ENCODE data around the gene ZNF750. TPM values are rescaled to one million over a fixed set of nuclear protein-coding genes. Genes with fewer than 3 reads are reported as not detected.
A peak's percentile ranks its signal among the peaks of the same experiment; 100 is the strongest.

ZNF750 gene
- total RNA-seq, 6 experiments from 2014 or later: not detected

DNA sequence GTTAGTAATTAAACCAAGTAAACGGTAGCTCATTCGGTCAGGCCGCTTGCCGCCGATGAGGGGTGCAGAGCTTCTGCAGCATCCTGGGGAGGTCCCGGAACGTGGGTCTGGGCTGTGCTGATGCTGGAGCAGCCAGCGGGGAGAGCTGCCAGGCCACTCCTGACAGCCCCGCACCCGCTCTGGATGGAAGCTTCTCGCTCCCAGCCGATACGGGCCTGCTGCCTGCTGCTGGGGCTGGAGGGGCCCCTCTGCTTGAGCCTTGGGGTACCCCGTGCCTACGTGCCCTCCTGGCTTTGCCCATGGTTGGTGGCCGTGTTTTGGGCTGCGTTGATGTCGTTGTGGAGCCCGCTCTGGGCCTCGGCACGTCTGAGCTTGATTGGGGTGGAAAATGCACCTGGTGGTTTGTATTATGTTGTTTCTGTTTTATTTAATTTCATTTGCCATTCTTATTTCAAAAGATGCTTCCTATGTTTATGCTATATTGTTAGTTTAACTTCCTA, 41.6 kb upstream of the ZNF750 start:
- DNase-seq (peak in 1 of 3 donors; percentile 51), ATAC-seq (no peak)
- TF ChIP-seq, protein P1, sequence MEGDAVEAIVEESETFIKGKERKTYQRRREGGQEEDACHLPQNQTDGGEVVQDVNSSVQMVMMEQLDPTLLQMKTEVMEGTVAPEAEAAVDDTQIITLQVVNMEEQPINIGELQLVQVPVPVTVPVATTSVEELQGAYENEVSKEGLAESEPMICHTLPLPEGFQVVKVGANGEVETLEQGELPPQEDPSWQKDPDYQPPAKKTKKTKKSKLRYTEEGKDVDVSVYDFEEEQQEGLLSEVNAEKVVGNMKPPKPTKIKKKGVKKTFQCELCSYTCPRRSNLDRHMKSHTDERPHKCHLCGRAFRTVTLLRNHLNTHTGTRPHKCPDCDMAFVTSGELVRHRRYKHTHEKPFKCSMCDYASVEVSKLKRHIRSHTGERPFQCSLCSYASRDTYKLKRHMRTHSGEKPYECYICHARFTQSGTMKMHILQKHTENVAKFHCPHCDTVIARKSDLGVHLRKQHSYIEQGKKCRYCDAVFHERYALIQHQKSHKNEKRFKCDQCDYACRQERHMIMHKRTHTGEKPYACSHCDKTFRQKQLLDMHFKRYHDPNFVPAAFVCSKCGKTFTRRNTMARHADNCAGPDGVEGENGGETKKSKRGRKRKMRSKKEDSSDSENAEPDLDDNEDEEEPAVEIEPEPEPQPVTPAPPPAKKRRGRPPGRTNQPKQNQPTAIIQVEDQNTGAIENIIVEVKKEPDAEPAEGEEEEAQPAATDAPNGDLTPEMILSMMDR (IDR thresholded peaks at IDR 0.05): no peak
- TF ChIP-seq POLR2A (IDR thresholded peaks at IDR 0.05): no peak
- Histone ChIP-seq H3K4me1 (peaks cover 0 to 4% (median 0%) of the 10 kb centered on the region in 4 donors), H3K4me3 (no peak overlapping the region), H3K36me3 (no peaks in the 10 kb centered on the region), H3K27me3 (no peaks in the 10 kb centered on the region), H3K27ac (no peak overlapping the region), H3K9me3 (no peaks in the 10 kb centered on the region)
- intact Hi-C loops (cut with DNase I): no loop called here
- WGBS (ENCODE audit: insufficient coverage, low coverage, low lambda C conversion rate, missing lambda C conversion rate): no CpG with 5 or more reads among the region's 21 CpGs

DNA sequence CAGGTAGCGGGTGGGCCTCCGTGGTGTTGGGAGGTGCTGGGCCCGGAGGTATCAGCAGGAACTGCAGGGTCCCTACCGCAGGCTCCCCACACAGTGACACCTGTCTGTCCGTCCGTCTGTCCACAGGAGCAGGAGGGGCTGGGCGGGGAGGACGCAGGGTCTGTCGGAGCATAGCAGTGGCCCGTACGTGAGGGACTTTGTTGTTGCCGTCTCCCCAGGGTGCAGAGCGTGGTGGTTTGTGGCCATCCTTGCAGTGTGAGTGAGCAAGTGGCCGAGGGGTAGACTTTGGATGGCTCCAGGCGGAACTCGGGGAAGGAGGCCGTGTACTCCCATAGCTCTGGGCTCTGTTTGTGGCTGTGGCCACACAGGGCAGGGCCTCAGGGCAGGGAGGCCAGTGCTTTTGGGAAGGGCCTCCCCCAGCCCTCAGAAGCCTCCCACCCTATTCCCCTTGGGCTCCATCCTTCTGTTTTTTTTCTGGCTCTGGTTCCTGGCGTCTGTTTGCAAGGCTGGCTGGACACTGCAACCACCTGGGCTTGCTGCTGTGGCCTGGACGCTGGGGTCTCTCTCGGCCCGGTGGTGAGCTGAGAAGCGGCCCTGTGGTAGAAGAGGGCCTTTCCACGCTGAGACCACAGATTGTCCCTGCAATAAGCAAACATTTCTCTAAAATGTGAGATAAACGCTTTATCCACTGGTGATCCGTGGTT, 41.0 kb upstream of the ZNF750 start:
- peak in 1 of 3 donors; percentile 49 for DNase-seq
- Histone ChIP-seq H3K4me1 (peaks cover 0 to 4% (median 0%) of the 10 kb centered on the region in 4 donors), H3K9me3 (no peaks in the 10 kb centered on the region), H3K4me3 (no peak overlapping the region), H3K36me3 (no peaks in the 10 kb centered on the region), H3K27me3 (no peaks in the 10 kb centered on the region), H3K27ac (no peak overlapping the region)
- intact Hi-C loops (cut with DNase I): no loop called here
- WGBS (ENCODE audit: insufficient coverage, low coverage, low lambda C conversion rate, missing lambda C conversion rate): 96% methylated on average over 8 of the region's 25 CpGs
- TF ChIP-seq, protein P1 (IDR thresholded peaks at IDR 0.05): no peak
- TF ChIP-seq POLR2A (IDR thresholded peaks at IDR 0.05): no peak
- ATAC-seq: no peak

DNA sequence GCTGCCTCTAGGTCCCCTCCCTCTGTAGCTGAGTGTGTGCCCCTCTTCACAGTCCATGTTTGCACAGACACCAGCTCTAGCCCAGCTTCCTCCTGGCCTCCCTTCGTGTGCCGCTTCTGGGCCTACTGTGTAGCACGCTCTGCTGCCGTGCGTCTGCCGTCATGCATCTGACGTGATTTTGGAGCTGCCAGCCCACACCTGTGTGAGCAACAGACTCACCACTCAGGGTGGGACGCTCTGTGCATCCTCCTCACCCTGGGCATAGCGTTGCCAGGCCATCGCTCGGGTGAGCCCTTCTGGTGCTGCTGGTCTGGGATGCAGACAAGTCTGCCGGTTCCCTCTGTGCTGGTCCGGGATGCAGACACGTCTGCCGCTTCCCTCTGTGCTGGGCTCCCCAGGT, 39.4 kb upstream of the ZNF750 start:
- DNase-seq: peak in 1 of 3 donors; percentile 33
- ATAC-seq: no peak
- H3K27me3 ChIP-seq: no peaks in the 10 kb centered on the region
- TF ChIP-seq, protein P1 (IDR thresholded peaks at IDR 0.05): no peak
- no peak for TF ChIP-seq POLR2A (IDR thresholded peaks at IDR 0.05)
- H3K4me3 ChIP-seq: no peak overlapping the region
- WGBS (ENCODE audit: insufficient coverage, low coverage, low lambda C conversion rate, missing lambda C conversion rate): 98% methylated on average over 7 of the region's 15 CpGs
- no peaks in the 10 kb centered on the region for H3K9me3 ChIP-seq
- no peaks in the 10 kb centered on the region for H3K36me3 ChIP-seq
- peaks cover 0 to 4% (median 0%) of the 10 kb centered on the region in 4 donors for H3K4me1 ChIP-seq
- intact Hi-C loops (cut with DNase I): no loop called here
- H3K27ac ChIP-seq: no peak overlapping the region

DNA sequence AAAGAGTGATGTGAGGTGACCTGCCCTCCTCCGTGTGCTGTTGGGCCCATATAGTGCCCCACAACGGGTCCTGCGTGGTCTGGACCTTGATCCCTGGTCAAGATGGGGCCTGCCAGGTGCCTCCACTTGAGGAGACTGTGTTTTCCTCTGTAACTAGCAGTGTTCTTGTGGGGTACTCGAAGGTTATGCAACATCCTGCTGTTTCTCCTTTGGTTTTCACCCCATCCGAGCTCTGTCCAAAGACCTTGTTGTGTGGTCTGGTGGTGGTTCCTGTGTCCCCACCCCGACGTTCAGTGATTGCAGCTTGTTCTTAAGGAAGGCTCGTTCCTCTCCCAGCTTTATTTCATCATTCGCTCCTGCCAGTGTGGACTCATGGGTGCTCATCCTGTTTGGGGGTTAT, 38.7 kb upstream of the ZNF750 start:
- H3K4me3 ChIP-seq: no peak overlapping the region
- intact Hi-C loops (cut with DNase I): no loop called here
- no peak overlapping the region for H3K27ac ChIP-seq
- ATAC-seq (no peak), DNase-seq (no peak)
- no peaks in the 10 kb centered on the region for H3K27me3 ChIP-seq
- H3K9me3 ChIP-seq: no peaks in the 10 kb centered on the region
- H3K4me1 ChIP-seq: peaks cover 0 to 4% (median 0%) of the 10 kb centered on the region in 4 donors
- no peak for TF ChIP-seq POLR2A (IDR thresholded peaks at IDR 0.05)
- TF ChIP-seq, protein P1 (IDR thresholded peaks at IDR 0.05): no peak
- no peaks in the 10 kb centered on the region for H3K36me3 ChIP-seq
- 57% methylated on average over 5 of the region's 9 CpGs for WGBS (ENCODE audit: insufficient coverage, low coverage, low lambda C conversion rate, missing lambda C conversion rate)
